Measurements from ENCODE around the gene CACNA1D. TPM values are rescaled to one million over a fixed set of nuclear protein-coding genes. Genes with fewer than 3 reads are reported as not detected.

CACNA1D gene
- total and polyA plus RNA-seq, 9 of the 15 experiments (the other 6 are each of a cell fraction or from before 2014, with no cell fraction given) = 0.29 TPM; not detected in 8

GRCh38 chr3:53798144-53798543 lies 303.7 kb downstream of the CACNA1D start:
- intact Hi-C loops (cut with micrococcal nuclease) (no loop called here), in situ Hi-C loops (cut with MboI) (no loop called here)
- FAIRE-seq (no peak), DNase-seq (ENCODE audit: extremely low read depth in 1 of 4, low spot score in 3 of 4) (no peak), ATAC-seq (no peak)
- H3K36me3 ChIP-seq (ENCODE audit: control insufficient read depth, insufficient read depth, low read length) = no peaks in the 10 kb centered on the region
- peaks cover 7 to 55% of the 10 kb centered on the region in 2 experiments; a peak in 4 of 5 replicates for H3K27me3 ChIP-seq (ENCODE audit: control insufficient read depth in 2 of 2, insufficient read depth in 2 of 2, low read length in 2 of 2)
- no TSS peak for BruUV-seq (replicated peaks)
- no peaks in the 10 kb centered on the region for H3K9me1 ChIP-seq (ENCODE audit: control insufficient read depth, insufficient read depth, low read length)
- WGBS (ENCODE audit: insufficient coverage, low coverage, missing lambda C conversion rate) = 0% methylated on average over 1 of the region's 8 CpGs
- no peak overlapping the region for H3K4me2 ChIP-seq (ENCODE audit: insufficient read depth, low read length)
- ChIA-PET POLR2A (no interaction called here), CTCF (ENCODE audit: low intra/inter-chr PET ratio) (no interaction called here)
- no peak for TF ChIP-seq ZBED1 (IDR thresholded peaks at IDR 0.05)
- TF ChIP-seq PML (IDR thresholded peaks at IDR 0.05; ENCODE audit: low read length) = no peak
- no peak for TF ChIP-seq CXXC5 (CRISPR knock-in tag; IDR thresholded peaks at IDR 0.05)
- no peak for TF ChIP-seq ZNF609 (CRISPR knock-in tag; IDR thresholded peaks at IDR 0.05; ENCODE audit: borderline replicate concordance)
- no peak for TF ChIP-seq U2AF1 (optimal IDR thresholded peaks at IDR 0.05; ENCODE audit: low read depth, low read length)
- no peak for TF ChIP-seq ZNF239 (CRISPR knock-in tag; IDR thresholded peaks at IDR 0.05)
- no peak for TF ChIP-seq PTRF (tag; IDR thresholded peaks at IDR 0.05)
- TF ChIP-seq LARP7 (IDR thresholded peaks at IDR 0.05) = no peak
- no peak for TF ChIP-seq RBM17 (IDR thresholded peaks at IDR 0.05; ENCODE audit: borderline replicate concordance, low read depth, low read length)
- TF ChIP-seq FOSL1 (tag; conservative IDR thresholded peaks at IDR 0.05) = no peak
- no peaks in the 10 kb centered on the region for H3K4me1 ChIP-seq (replicated peaks in 1 of 2; ENCODE audit: control insufficient read depth in 2 of 2, insufficient read depth in 2 of 2, low read length in 2 of 2)
- H3K9ac ChIP-seq (ENCODE audit: insufficient read depth in 1 of 2, low read depth in 2 of 2, low read length in 2 of 2) = no peak overlapping the region
- H2AFZ ChIP-seq (ENCODE audit: low read depth, low read length) = no peak overlapping the region
- H3K4me3 ChIP-seq = no peak overlapping the region
- no peak overlapping the region for H3K27ac ChIP-seq (ENCODE audit: extremely low read depth, low read depth, low read length)
- no peaks in the 10 kb centered on the region for H3K9me3 ChIP-seq (replicated peaks; ENCODE audit: control insufficient read depth, insufficient read depth, low read depth, low read length)
- no peaks in the 10 kb centered on the region; the same call in 1 of the 2 replicates for H4K20me1 ChIP-seq (replicated peaks; ENCODE audit: control insufficient read depth, insufficient read depth, low read length)
- no peaks in the 10 kb centered on the region for H3K79me2 ChIP-seq (ENCODE audit: control insufficient read depth, insufficient read depth, low read length)

Measured in K562 (cell line).